Measurements from ENCODE around the gene ABCB8. TPM values are rescaled to one million over a fixed set of nuclear protein-coding genes. Genes with fewer than 3 reads are reported as not detected.

Gene ABCB8
- total and polyA plus RNA-seq, 8 donors = 20.5 to 52.1 (median 26.9) TPM

DNA sequence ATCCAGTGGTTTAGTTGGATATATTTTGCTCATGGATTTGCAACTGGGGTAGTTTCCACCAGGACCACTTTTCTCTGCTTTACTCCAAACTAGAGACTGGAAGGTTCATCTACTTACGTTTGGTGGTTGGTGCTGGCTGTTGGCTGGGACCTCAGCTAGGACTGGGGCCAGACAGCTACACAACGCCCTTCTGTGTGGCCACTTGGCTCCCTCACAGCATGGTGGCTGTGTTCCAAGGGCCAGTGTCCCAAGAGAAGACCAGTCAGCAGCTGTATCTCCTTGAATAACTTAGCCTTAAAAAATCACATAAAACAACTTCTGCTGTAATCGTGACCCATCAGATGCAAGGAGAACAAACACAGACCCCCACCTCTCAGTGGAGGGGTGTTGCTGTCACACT is 45.9 kb upstream of the ABCB8 start:
- Histone ChIP-seq H3K27me3 (peaks cover 27 to 94% of the 10 kb centered on the region in 2 donors), H3K36me3 (no peaks in the 10 kb centered on the region), H3K4me1 (peaks cover 0 to 20% of the 10 kb centered on the region in 2 donors), H3K4me3 (no peak overlapping the region), H3K27ac (no peak overlapping the region), H3K9me3 (no peaks in the 10 kb centered on the region)
- no peak for DNase-seq
- ATAC-seq = no peak
- intact Hi-C loops (cut with DNase I) = no loop called here
- TF ChIP-seq, protein P1, sequence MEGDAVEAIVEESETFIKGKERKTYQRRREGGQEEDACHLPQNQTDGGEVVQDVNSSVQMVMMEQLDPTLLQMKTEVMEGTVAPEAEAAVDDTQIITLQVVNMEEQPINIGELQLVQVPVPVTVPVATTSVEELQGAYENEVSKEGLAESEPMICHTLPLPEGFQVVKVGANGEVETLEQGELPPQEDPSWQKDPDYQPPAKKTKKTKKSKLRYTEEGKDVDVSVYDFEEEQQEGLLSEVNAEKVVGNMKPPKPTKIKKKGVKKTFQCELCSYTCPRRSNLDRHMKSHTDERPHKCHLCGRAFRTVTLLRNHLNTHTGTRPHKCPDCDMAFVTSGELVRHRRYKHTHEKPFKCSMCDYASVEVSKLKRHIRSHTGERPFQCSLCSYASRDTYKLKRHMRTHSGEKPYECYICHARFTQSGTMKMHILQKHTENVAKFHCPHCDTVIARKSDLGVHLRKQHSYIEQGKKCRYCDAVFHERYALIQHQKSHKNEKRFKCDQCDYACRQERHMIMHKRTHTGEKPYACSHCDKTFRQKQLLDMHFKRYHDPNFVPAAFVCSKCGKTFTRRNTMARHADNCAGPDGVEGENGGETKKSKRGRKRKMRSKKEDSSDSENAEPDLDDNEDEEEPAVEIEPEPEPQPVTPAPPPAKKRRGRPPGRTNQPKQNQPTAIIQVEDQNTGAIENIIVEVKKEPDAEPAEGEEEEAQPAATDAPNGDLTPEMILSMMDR (IDR thresholded peaks at IDR 0.05) = no peak

DNA sequence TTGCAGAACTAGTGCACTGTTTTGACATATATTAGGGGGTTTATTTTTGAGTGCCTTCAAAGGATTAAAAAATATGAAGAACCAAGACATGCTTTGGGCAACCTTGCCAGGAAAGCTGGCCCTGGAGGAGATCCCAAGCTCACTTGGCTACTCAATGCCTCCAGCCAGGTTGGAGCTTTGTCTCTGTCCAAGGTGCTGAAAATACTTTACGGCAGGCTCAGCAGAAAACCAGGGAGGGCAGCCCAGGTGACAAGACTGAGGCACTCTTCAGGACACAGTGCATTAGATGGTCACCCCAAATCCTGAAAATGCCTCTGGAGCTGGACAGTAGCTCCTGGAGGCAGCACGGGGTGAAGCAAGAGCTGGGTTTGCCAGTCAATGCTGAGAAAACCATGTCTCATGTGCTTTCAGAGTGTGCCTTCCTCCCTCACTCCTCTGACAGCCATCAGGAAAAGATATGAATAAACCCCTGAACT is 44.3 kb upstream of the ABCB8 start:
- no peak overlapping the region for H3K27ac ChIP-seq
- H3K27me3 ChIP-seq = peaks cover 17 to 93% of the 10 kb centered on the region in 2 donors
- ATAC-seq (peak; percentile 29), DNase-seq (peak in 2 of 4 donors; percentile 8 to 63)
- intact Hi-C loops (cut with DNase I) = no loop called here
- no peaks in the 10 kb centered on the region for H3K9me3 ChIP-seq
- no peak overlapping the region for H3K4me3 ChIP-seq
- TF ChIP-seq, protein P1 (IDR thresholded peaks at IDR 0.05) = no peak
- no peaks in the 10 kb centered on the region for H3K36me3 ChIP-seq
- H3K4me1 ChIP-seq = peaks cover 3 to 27% of the 10 kb centered on the region in 2 donors

DNA sequence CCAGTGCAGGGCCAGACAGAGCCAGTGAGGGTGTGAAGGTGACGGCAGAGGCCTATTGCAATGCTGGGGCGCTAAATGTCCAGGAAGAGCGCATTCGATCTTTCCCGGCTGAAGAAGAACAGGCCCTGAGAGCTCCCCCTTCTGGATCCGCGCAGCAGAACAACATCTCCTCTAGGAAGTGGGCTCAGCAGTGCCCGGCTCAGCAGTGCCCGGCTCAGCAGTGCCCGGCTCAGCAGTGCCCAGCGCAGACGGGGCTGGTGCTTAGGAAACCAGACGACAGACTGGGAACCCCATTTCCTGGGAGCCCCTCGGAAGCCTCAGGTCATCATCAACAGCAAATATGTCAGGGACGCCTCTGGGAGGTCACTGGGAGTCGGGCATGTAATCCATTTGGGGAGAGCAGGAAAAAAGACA is 42.1 kb upstream of the ABCB8 start:
- Histone ChIP-seq H3K4me1 (peaks cover 3 to 27% of the 10 kb centered on the region in 2 donors), H3K9me3 (peaks cover 0 to 12% of the 10 kb centered on the region in 2 donors), H3K27me3 (peaks cover 7 to 71% of the 10 kb centered on the region in 2 donors), H3K27ac (no peak overlapping the region), H3K4me3 (no peak overlapping the region), H3K36me3 (no peaks in the 10 kb centered on the region)
- ATAC-seq (peak; percentile 77), DNase-seq (peak in 1 of 4 donors; percentile 78)
- intact Hi-C loops (cut with DNase I) = loop anchor here in 1 of 2 donors (5.0 kb wide), 1 partner anchor 89 kb away; no protein-coding TSS in a partner anchor
- TF ChIP-seq, protein P1 (IDR thresholded peaks at IDR 0.05) = peak; percentile 60 to 68

DNA sequence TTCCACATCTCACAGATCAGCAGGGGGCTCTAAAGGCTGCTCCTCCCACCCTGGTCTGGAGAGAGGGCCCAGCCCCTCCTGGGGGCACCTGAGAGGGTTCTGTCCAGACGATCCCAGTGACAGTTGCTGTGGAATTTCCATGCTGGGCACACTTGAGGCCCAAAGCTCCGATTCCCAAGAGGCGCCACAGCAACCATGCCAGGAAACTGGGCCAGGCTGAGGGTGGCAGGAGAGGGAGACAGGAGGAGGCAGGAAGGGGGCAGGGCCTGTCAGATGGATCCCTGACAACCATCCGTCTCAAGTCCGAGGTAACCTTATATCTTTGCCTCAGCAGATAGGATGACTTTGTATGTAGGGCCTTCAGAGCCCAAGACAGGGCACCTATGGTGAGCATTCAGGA is 41.7 kb upstream of the ABCB8 start:
- Histone ChIP-seq H3K27me3 (peaks cover 7 to 67% of the 10 kb centered on the region in 2 donors), H3K4me1 (peaks cover 3 to 27% of the 10 kb centered on the region in 2 donors), H3K4me3 (no peak overlapping the region), H3K36me3 (no peaks in the 10 kb centered on the region), H3K27ac (no peak overlapping the region), H3K9me3 (peaks cover 0 to 12% of the 10 kb centered on the region in 2 donors)
- TF ChIP-seq, protein P1 (IDR thresholded peaks at IDR 0.05) = no peak
- DNase-seq = peak in 1 of 4 donors; percentile 37
- ATAC-seq = no peak
- intact Hi-C loops (cut with DNase I) = loop anchor here in 1 of 2 donors (5.0 kb wide), 1 partner anchor 89 kb away; no protein-coding TSS in a partner anchor

DNA sequence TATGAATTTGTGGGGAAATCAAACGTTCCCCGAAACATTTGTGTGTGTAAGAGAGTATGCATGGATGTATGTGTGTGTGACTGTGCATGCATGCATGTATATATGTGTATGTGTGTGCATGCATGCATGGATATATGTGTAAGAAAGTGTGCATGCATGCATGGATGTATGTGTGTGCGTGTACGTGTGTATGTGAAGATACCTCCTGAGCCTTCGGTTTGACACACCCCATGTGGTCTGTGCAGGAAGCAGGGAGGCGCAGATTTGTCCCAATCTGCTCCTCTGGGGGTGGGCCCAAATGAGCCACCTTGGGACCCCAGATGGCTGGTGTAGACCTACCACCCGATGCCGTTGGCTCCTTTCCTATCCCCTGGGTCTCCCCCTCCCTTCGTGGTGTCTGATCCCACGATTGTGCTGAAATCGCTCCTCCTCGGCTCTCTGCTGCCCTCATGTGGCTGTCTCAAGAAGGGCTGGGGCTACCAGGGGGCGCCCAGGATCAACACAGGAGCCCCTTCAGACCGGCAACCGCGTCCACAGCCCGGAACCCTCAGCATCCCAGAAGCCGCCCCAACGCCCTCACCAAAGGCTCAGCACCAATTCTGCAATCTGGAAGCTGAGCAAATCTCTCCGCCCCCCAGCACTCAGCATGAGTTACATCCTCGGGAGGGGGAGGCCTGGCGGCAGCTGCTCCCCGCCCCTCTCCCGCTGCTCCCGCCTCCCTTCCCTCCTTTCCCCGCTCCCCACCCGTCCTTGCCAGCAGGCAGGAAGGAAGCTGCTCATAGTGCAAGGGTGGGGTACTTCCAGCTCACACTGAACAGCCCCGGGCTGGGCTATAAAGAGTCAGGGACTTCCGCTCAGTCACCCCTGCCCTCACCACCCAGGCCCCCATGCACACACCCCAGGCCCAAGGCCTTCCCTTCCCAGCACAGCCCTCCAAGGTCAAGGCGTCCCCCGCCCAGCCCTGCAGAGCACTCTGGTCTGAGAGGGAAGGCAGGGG is 39.7 kb upstream of the ABCB8 start:
- Histone ChIP-seq H3K4me1 (peaks cover 3 to 27% of the 10 kb centered on the region in 2 donors), H3K27ac (peak overlapping the region in 1 of 2 donors; percentile 55), H3K36me3 (no peaks in the 10 kb centered on the region), H3K4me3 (no peak overlapping the region), H3K27me3 (peaks cover 7 to 47% of the 10 kb centered on the region in 2 donors), H3K9me3 (peaks cover 0 to 12% of the 10 kb centered on the region in 2 donors)
- ATAC-seq = peak; percentile 64
- DNase-seq = peak in 2 of 4 donors; percentile 75 to 79
- TF ChIP-seq, protein P1 (IDR thresholded peaks at IDR 0.05) = peak; percentile 80 to 82
- intact Hi-C loops (cut with DNase I) = loop anchor here in 1 of 2 donors (5.0 kb wide), 1 partner anchor 91 kb away; no protein-coding TSS in a partner anchor

Data from left lung (tissue), 10 donors.